ENCODE results near the gene PRTN3. TPM values are rescaled to one million over a fixed set of nuclear protein-coding genes. Genes with fewer than 3 reads are reported as not detected.

The PRTN3 gene
- polyA plus RNA-seq, 1 of the 3 experiments (the other 2 are of a cell fraction): not detected

DNA sequence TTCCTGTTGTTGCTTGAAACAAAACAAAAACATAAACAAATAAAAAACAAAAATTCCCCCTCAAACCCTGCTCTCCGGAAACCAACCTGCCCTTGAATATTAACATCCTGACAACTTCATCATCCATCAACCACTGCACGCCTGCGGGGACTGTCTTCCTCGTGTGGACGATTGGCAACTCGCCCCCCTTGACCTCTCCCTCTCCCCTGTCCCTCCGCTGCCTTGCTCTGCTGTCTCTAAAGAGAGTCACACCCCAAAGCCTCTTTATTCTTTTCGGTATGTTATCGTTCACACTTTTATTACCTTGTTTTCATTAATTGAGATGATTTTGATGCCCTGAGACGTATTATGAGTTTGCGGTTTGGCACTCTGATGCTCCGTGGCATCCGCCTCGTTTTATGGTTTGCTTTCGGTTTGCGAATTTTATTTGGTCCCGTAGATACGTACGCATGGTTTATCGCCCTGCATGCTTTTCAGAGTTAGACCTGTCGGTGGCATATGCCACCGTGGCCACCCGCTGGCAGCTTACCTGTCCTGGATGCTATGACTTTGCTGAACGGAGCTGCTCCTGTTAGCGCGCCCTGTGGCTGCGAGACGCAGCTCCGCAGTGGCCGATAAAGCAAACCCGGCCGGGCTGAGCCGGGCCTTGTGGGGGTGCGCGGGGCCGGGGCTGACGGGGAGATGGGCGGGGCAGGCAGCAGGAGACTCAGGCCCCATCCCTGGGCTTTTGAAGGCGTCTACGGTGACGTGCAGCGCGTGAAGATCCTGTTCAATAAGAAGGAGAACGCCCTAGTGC lies 33.0 kb upstream of the PRTN3 start:
- Histone ChIP-seq H3K79me2 (ENCODE audit: insufficient read depth) (peaks cover 70% of the 10 kb centered on the region), H3K36me3 (replicated peaks in 1 of 2; ENCODE audit: control insufficient read depth in 1 of 2, insufficient read depth in 2 of 2, low read length in 1 of 2) (peaks cover 56 to 84% of the 10 kb centered on the region in 2 experiments), H3K27me3 (ENCODE audit: insufficient read depth) (no peaks in the 10 kb centered on the region), H3K9me2 (no peaks in the 10 kb centered on the region), H3F3A (replicated peaks; ENCODE audit: insufficient read depth) (peaks cover 34% of the 10 kb centered on the region), H3K4me1 (ENCODE audit: control insufficient read depth in 1 of 2, insufficient read depth in 2 of 2, low read depth in 1 of 2, low read length in 1 of 2) (no peaks in the 10 kb centered on the region; a peak in 1 of 4 replicates), H3K9me3 (no peaks in the 10 kb centered on the region), H3K9ac (no peak overlapping the region), H2AFZ (ENCODE audit: low read depth) (no peak overlapping the region), H3K27ac (ENCODE audit: low read depth in 2 of 2, low read length in 1 of 2) (no peak overlapping the region), H3K4me3 (ENCODE audit: low read depth in 2 of 2, low read length in 1 of 2) (no peak overlapping the region), H4K20me1 (ENCODE audit: insufficient read depth) (peaks cover 93% of the 10 kb centered on the region), H3K4me2 (no peak overlapping the region)
- no peak for TF ChIP-seq USF2 (IDR thresholded peaks at IDR 0.05; ENCODE audit: borderline replicate concordance, low read depth, low read length)
- TF ChIP-seq ZBTB33 (IDR thresholded peaks at IDR 0.05; ENCODE audit: borderline replicate concordance, low read depth): no peak
- TF ChIP-seq JUND (IDR thresholded peaks at IDR 0.05): no peak
- no peak for TF ChIP-seq FOXJ3 (CRISPR knock-in tag; IDR thresholded peaks at IDR 0.05)
- no peak for TF ChIP-seq EZH2phosphoT487 (IDR thresholded peaks at IDR 0.05; ENCODE audit: borderline replicate concordance, low read depth)
- no peak for TF ChIP-seq RCOR1 (IDR thresholded peaks at IDR 0.05; ENCODE audit: low read length)
- no peak for TF ChIP-seq PBX3 (IDR thresholded peaks at IDR 0.05)
- no peak for TF ChIP-seq GABPA (IDR thresholded peaks at IDR 0.05; ENCODE audit: low read depth)
- no peak for TF ChIP-seq NRF1 (IDR thresholded peaks at IDR 0.05; ENCODE audit: low read depth, low read length)
- TF ChIP-seq CHD2 (IDR thresholded peaks at IDR 0.05; ENCODE audit: low read length, partially characterized antibody): no peak
- no peak for TF ChIP-seq GATA2 (CRISPR knock-in tag; IDR thresholded peaks at IDR 0.05)
- TF ChIP-seq, protein P1, sequence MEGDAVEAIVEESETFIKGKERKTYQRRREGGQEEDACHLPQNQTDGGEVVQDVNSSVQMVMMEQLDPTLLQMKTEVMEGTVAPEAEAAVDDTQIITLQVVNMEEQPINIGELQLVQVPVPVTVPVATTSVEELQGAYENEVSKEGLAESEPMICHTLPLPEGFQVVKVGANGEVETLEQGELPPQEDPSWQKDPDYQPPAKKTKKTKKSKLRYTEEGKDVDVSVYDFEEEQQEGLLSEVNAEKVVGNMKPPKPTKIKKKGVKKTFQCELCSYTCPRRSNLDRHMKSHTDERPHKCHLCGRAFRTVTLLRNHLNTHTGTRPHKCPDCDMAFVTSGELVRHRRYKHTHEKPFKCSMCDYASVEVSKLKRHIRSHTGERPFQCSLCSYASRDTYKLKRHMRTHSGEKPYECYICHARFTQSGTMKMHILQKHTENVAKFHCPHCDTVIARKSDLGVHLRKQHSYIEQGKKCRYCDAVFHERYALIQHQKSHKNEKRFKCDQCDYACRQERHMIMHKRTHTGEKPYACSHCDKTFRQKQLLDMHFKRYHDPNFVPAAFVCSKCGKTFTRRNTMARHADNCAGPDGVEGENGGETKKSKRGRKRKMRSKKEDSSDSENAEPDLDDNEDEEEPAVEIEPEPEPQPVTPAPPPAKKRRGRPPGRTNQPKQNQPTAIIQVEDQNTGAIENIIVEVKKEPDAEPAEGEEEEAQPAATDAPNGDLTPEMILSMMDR (IDR thresholded peaks at IDR 0.05): no peak
- TF ChIP-seq, protein P2, sequence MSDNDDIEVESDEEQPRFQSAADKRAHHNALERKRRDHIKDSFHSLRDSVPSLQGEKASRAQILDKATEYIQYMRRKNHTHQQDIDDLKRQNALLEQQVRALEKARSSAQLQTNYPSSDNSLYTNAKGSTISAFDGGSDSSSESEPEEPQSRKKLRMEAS (IDR thresholded peaks at IDR 0.05; ENCODE audit: low read depth): no peak
- no peak for TF ChIP-seq EP300 (IDR thresholded peaks at IDR 0.05; ENCODE audit: borderline replicate concordance in 1 of 2, low read depth in 1 of 2, low read length in 1 of 2)
- DNase-seq: peak; percentile 48
- ChIA-PET CTCF (no interaction called here), POLR2A (no interaction called here)
- WGBS (ENCODE audit: low lambda C conversion rate): 95% methylated on average over 43 of the region's 44 CpGs

All from SK-N-SH (cell line).